HepG2 (cell line): Measurements from ENCODE around the gene VPS37D. TPM values are rescaled to one million over a fixed set of nuclear protein-coding genes. Genes with fewer than 3 reads are reported as not detected.

Experiments used
- CENPT ChIP-seq: sonication (generic); formaldehyde crosslinking; IDR thresholded peaks from 2 replicates; pipeline ENCODE4 v1.8.0; 2022; ENCODE audit warnings: low read depth, mild to moderate bottlenecking, moderate library complexity, missing genetic modification reagents
- FOXA1 ChIP-seq, 2 experiments: fragments of 450-650 bp in 1 of 2; sonication (generic) in 1 of 2; formaldehyde crosslinking in 1 of 2; IDR thresholded peaks; 2 replicates each; pipeline versions ENCODE4 v1.4.0 to v1.6.1; 2016 to 2020; ENCODE audit warnings: missing genetic modification reagents in 1 of 2
- FOXA3 ChIP-seq: IDR thresholded peaks from 2 replicates; pipeline ENCODE4 v1.6.1; 2016; ENCODE audit warnings: missing genetic modification reagents, missing compliant biosample characterization
- HES4 ChIP-seq: sonication (generic); formaldehyde crosslinking; IDR thresholded peaks from 2 replicates; pipeline ENCODE4 v1.9.0; 2021; ENCODE audit warnings: mild to moderate bottlenecking, missing genetic modification reagents, borderline replicate concordance
- KDM3A ChIP-seq: IDR thresholded peaks from 2 replicates; pipeline ENCODE4 v1.6.1; 2018; ENCODE audit warnings: low read depth, missing compliant biosample characterization
- KDM4B ChIP-seq: sonication (generic); formaldehyde crosslinking; IDR thresholded peaks from 2 replicates; pipeline ENCODE4 v1.4.0; 2020; ENCODE audit warnings: missing genetic modification reagents
- MTA3 ChIP-seq: sonication (generic); formaldehyde crosslinking; IDR thresholded peaks from 2 replicates; pipeline ENCODE4 v1.4.0; 2020; ENCODE audit warnings: missing genetic modification reagents
- MXD4 ChIP-seq: IDR thresholded peaks from 2 replicates; pipeline ENCODE4 v1.6.1; 2016; ENCODE audit warnings: mild to moderate bottlenecking, missing biosample characterization, missing genetic modification reagents
- NAIF1 ChIP-seq: sonication (generic); formaldehyde crosslinking; IDR thresholded peaks from 2 replicates; pipeline ENCODE4 v1.5.0; 2020; ENCODE audit warnings: mild to moderate bottlenecking, missing genetic modification reagents, borderline replicate concordance
- ZMYM3 ChIP-seq: sonication (generic); formaldehyde crosslinking; IDR thresholded peaks from 2 replicates; pipeline ENCODE4 v1.5.1; 2020; ENCODE audit warnings: mild to moderate bottlenecking, missing genetic modification reagents
- ZNF607 ChIP-seq: sonication (generic); formaldehyde crosslinking; IDR thresholded peaks from 2 replicates; pipeline ENCODE4 v1.5.1; 2020; ENCODE audit warnings: missing genetic modification reagents, mild to moderate bottlenecking, borderline replicate concordance
- ZNF747 ChIP-seq: sonication (generic); formaldehyde crosslinking; IDR thresholded peaks from 2 replicates; pipeline ENCODE4 v1.8.1; 2023; ENCODE audit warnings: missing genetic modification reagents, mild to moderate bottlenecking, borderline replicate concordance
- ZNF782 ChIP-seq: sonication (generic); formaldehyde crosslinking; IDR thresholded peaks from 2 replicates; pipeline ENCODE4 v1.4.0; 2020; ENCODE audit warnings: missing genetic modification reagents, mild to moderate bottlenecking, borderline replicate concordance
- ZNF879 ChIP-seq: sonication (generic); formaldehyde crosslinking; IDR thresholded peaks from 2 replicates; pipeline ENCODE4 v1.8.1; 2023; ENCODE audit warnings: missing genetic modification reagents
- polyA plus RNA-seq, 8 experiments: library from polyadenylated mRNA; depleted of rRNA in 3 of 8; stranded (reverse) in 7 of 8; unstranded in 1 of 8; fragments of >200 nt; fragmentation: Illumina TruSeq in 4 of 8; extraction: Trizol in 4 of 8; gene quantifications; 2 replicates each; pipeline versions ENCODE4 v1.2.1 to v1.2.3, GENCODE V29; 2011 to 2016; ENCODE audit warnings: low read depth in 4 of 8, missing spikeins in 1 of 8, mixed read lengths in 1 of 8; ENCODE audit not compliant: insufficient read depth in 1 of 8
- total RNA-seq, 5 experiments: library from RNA; depleted of rRNA; stranded (reverse); fragments of >200 nt; fragmentation: Illumina TruSeq; extraction: Trizol; gene quantifications; 2 replicates each; pipeline ENCODE4 v1.2.3, GENCODE V29; 2016; ENCODE audit warnings: low read depth in 1 of 5
- TF ChIP-seq, protein P1 (sequence below): sonication (generic); formaldehyde crosslinking; IDR thresholded peaks from 2 replicates; pipeline ENCODE4 v1.5.1; 2020; ENCODE audit warnings: mild to moderate bottlenecking, missing genetic modification reagents, moderate library complexity
- TF ChIP-seq, protein P2 (sequence below): IDR thresholded peaks from 2 replicates; pipeline ENCODE4 v1.6.1; 2016; ENCODE audit warnings: mild to moderate bottlenecking, missing biosample characterization, missing genetic modification reagents
- TF ChIP-seq, protein P3 (sequence below): IDR thresholded peaks from 2 replicates; pipeline ENCODE4 v1.6.1; 2012; ENCODE audit warnings: low read length, improper control_type of control experiment
- TF ChIP-seq, protein P4 (sequence below): sonication (generic); formaldehyde crosslinking; IDR thresholded peaks from 2 replicates; pipeline ENCODE4 v1.4.0; 2020; ENCODE audit warnings: mild to moderate bottlenecking, low read depth, missing genetic modification reagents
- TF ChIP-seq, protein P5 (sequence below): sonication (generic); formaldehyde crosslinking; IDR thresholded peaks from 2 replicates; pipeline ENCODE4 v1.4.0; 2020; ENCODE audit warnings: missing genetic modification reagents

VPS37D gene
- total and polyA plus RNA-seq, 2 of the 13 experiments (the other 11 are each of a cell fraction or from before 2014, with no cell fraction given), result 3.8 to 6.3 TPM

DNA sequence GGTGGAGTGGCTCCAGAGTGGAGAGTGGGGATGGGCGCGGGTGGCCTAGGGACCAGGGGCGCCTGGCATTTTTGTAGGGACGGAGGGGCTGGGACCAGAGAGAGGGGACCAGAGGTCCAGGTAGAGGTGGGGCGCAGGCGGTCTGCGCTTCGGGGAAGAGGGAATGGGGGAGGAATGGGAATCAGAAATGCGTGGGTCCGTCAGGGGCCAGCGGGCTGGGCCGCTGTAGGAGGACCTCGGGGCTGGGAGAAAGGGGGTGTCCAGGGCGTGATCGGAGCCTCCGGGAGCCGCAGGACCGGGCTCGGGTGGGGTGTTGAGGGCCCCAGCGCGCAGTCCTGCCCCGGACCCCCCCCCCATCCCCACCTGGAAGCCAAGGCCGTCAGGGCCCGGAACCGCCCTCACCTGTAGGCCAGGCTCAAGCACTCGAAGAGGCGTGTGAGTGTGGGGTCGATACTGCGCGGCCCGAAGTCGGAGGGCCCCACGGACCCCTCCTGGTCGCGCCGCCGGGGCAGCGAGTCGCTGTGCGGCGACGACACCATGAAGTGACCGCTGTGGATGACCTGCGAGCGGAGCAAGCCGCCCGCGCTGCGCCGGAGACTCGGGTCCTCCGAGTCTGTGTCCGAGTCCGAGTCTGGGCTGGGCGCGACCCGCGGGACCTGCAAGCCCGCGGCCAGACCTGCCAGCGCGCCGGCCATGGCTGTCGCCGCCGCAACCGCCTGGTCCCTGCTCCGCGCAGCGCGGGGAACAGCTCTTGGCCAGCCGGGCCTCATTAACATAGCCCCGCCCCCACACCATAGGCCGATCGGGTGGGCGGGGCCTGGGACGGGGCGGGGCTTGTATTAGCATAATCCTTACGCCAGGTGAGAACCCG, 43.6 kb upstream of the VPS37D start, which contains the start of gene MLXIPL (continued):
- TF ChIP-seq ZNF782 (CRISPR knock-in tag), result no peak
- no peak for TF ChIP-seq FOXA3 (CRISPR knock-in tag)
- TF ChIP-seq, protein P1, sequence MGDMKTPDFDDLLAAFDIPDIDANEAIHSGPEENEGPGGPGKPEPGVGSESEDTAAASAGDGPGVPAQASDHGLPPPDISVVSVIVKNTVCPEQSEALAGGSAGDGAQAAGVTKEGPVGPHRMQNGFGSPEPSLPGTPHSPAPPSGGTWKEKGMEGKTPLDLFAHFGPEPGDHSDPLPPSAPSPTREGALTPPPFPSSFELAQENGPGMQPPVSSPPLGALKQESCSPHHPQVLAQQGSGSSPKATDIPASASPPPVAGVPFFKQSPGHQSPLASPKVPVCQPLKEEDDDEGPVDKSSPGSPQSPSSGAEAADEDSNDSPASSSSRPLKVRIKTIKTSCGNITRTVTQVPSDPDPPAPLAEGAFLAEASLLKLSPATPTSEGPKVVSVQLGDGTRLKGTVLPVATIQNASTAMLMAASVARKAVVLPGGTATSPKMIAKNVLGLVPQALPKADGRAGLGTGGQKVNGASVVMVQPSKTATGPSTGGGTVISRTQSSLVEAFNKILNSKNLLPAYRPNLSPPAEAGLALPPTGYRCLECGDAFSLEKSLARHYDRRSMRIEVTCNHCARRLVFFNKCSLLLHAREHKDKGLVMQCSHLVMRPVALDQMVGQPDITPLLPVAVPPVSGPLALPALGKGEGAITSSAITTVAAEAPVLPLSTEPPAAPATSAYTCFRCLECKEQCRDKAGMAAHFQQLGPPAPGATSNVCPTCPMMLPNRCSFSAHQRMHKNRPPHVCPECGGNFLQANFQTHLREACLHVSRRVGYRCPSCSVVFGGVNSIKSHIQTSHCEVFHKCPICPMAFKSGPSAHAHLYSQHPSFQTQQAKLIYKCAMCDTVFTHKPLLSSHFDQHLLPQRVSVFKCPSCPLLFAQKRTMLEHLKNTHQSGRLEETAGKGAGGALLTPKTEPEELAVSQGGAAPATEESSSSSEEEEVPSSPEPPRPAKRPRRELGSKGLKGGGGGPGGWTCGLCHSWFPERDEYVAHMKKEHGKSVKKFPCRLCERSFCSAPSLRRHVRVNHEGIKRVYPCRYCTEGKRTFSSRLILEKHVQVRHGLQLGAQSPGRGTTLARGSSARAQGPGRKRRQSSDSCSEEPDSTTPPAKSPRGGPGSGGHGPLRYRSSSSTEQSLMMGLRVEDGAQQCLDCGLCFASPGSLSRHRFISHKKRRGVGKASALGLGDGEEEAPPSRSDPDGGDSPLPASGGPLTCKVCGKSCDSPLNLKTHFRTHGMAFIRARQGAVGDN, result peak; percentile 74
- TF ChIP-seq ZNF747 (CRISPR knock-in tag), result no peak; the same call in 1 of the 2 replicates
- TF ChIP-seq MXD4 (CRISPR knock-in tag), result 0 out of 2 replicates have a peak, but pooled peaks have one; percentile 17
- peak; percentile 81 for TF ChIP-seq HES4 (CRISPR knock-in tag)
- TF ChIP-seq, protein P2, sequence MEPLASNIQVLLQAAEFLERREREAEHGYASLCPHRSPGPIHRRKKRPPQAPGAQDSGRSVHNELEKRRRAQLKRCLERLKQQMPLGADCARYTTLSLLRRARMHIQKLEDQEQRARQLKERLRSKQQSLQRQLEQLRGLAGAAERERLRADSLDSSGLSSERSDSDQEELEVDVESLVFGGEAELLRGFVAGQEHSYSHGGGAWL (CRISPR knock-in tag), result peak; percentile 85
- no peak for TF ChIP-seq KDM4B (CRISPR knock-in tag)
- no peak; the same call in 1 of the 2 replicates for TF ChIP-seq ZNF879
- no peak for TF ChIP-seq FOXA1 (IDR thresholded peaks at IDR 0.05)
- no peak for TF ChIP-seq FOXA1 (CRISPR knock-in tag; IDR thresholded peaks at IDR 0.05)
- no peak for TF ChIP-seq CENPT
- TF ChIP-seq KDM3A (CRISPR knock-in tag), result peak; percentile 18; the same call in 1 of the 2 replicates
- TF ChIP-seq, protein P3, sequence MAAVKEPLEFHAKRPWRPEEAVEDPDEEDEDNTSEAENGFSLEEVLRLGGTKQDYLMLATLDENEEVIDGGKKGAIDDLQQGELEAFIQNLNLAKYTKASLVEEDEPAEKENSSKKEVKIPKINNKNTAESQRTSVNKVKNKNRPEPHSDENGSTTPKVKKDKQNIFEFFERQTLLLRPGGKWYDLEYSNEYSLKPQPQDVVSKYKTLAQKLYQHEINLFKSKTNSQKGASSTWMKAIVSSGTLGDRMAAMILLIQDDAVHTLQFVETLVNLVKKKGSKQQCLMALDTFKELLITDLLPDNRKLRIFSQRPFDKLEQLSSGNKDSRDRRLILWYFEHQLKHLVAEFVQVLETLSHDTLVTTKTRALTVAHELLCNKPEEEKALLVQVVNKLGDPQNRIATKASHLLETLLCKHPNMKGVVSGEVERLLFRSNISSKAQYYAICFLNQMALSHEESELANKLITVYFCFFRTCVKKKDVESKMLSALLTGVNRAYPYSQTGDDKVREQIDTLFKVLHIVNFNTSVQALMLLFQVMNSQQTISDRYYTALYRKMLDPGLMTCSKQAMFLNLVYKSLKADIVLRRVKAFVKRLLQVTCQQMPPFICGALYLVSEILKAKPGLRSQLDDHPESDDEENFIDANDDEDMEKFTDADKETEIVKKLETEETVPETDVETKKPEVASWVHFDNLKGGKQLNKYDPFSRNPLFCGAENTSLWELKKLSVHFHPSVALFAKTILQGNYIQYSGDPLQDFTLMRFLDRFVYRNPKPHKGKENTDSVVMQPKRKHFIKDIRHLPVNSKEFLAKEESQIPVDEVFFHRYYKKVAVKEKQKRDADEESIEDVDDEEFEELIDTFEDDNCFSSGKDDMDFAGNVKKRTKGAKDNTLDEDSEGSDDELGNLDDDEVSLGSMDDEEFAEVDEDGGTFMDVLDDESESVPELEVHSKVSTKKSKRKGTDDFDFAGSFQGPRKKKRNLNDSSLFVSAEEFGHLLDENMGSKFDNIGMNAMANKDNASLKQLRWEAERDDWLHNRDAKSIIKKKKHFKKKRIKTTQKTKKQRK, result no peak
- TF ChIP-seq, protein P4, sequence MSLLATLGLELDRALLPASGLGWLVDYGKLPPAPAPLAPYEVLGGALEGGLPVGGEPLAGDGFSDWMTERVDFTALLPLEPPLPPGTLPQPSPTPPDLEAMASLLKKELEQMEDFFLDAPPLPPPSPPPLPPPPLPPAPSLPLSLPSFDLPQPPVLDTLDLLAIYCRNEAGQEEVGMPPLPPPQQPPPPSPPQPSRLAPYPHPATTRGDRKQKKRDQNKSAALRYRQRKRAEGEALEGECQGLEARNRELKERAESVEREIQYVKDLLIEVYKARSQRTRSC (CRISPR knock-in tag), result no peak
- TF ChIP-seq, protein P5, sequence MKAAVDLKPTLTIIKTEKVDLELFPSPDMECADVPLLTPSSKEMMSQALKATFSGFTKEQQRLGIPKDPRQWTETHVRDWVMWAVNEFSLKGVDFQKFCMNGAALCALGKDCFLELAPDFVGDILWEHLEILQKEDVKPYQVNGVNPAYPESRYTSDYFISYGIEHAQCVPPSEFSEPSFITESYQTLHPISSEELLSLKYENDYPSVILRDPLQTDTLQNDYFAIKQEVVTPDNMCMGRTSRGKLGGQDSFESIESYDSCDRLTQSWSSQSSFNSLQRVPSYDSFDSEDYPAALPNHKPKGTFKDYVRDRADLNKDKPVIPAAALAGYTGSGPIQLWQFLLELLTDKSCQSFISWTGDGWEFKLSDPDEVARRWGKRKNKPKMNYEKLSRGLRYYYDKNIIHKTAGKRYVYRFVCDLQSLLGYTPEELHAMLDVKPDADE (CRISPR knock-in tag), result no peak; the same call in 1 of the 2 replicates
- no peak for TF ChIP-seq MTA3
- no peak for TF ChIP-seq ZMYM3
- TF ChIP-seq NAIF1 (CRISPR knock-in tag), result no peak
- peak; percentile 56; the same call in 1 of the 2 replicates for TF ChIP-seq ZNF607 (CRISPR knock-in tag)
